ENCODE results near the gene DCAF5. TPM values are rescaled to one million over a fixed set of nuclear protein-coding genes. Genes with fewer than 3 reads are reported as not detected.

DCAF5 gene
- total and polyA plus RNA-seq, 2 of the 13 experiments (the other 11 are each of a cell fraction or from before 2014, with no cell fraction given): 13.4 to 31.6 TPM

- peak; percentile 90 for TF ChIP-seq ZNF687 (CRISPR knock-in tag; IDR thresholded peaks at IDR 0.05)
- TF ChIP-seq ZNF703 (CRISPR knock-in tag; IDR thresholded peaks at IDR 0.05; ENCODE audit: borderline replicate concordance): no peak
- TF ChIP-seq ZNF672 (CRISPR knock-in tag; IDR thresholded peaks at IDR 0.05): no peak
- TF ChIP-seq RBM22 (optimal IDR thresholded peaks at IDR 0.05; ENCODE audit: low read length): no peak
- TF ChIP-seq NFIB (CRISPR knock-in tag; IDR thresholded peaks at IDR 0.05; ENCODE audit: borderline replicate concordance): no peak
- TF ChIP-seq ZNF691 (CRISPR knock-in tag; IDR thresholded peaks at IDR 0.05; ENCODE audit: borderline replicate concordance, low read depth): peak; percentile 89; the same call in 1 of the 2 replicates
- TF ChIP-seq RAD51 (IDR thresholded peaks at IDR 0.05; ENCODE audit: borderline replicate concordance): no peak
- peak; percentile 60 for TF ChIP-seq PHF21A (CRISPR knock-in tag; IDR thresholded peaks at IDR 0.05)
- 0 out of 2 replicates have a peak, but pooled peaks have one; percentile 25 for TF ChIP-seq ZBTB20 (CRISPR knock-in tag; IDR thresholded peaks at IDR 0.05; ENCODE audit: borderline replicate concordance, low read depth)
- peak; percentile 61 for TF ChIP-seq FOXA3 (CRISPR knock-in tag; IDR thresholded peaks at IDR 0.05)
- TF ChIP-seq ZFP62 (CRISPR knock-in tag; IDR thresholded peaks at IDR 0.05): no peak
- no peak for TF ChIP-seq SKI (IDR thresholded peaks at IDR 0.05; ENCODE audit: partially characterized antibody)
- TF ChIP-seq ZNF558 (CRISPR knock-in tag; IDR thresholded peaks at IDR 0.05; ENCODE audit: borderline replicate concordance): no peak
- peak; percentile 68; the same call in 1 of the 2 replicates for TF ChIP-seq ZNF251 (CRISPR knock-in tag; IDR thresholded peaks at IDR 0.05)
- 0 out of 2 replicates have a peak, but pooled peaks have one; percentile 34 for TF ChIP-seq ZNF513 (CRISPR knock-in tag; conservative IDR thresholded peaks at IDR 0.05)
- no peak for TF ChIP-seq NFKBIZ (CRISPR knock-in tag; IDR thresholded peaks at IDR 0.05)
- TF ChIP-seq ZBTB14 (CRISPR knock-in tag; IDR thresholded peaks at IDR 0.05): peak; percentile 63; the same call in 1 of the 2 replicates
- TF ChIP-seq IRF9 (CRISPR knock-in tag; IDR thresholded peaks at IDR 0.05; ENCODE audit: borderline replicate concordance): peak; percentile 57; the same call in 1 of the 2 replicates
- 0 out of 2 replicates have a peak, but pooled peaks have one; percentile 48 for TF ChIP-seq ZNF740 (CRISPR knock-in tag; IDR thresholded peaks at IDR 0.05)
- TF ChIP-seq ZFP36L1 (CRISPR knock-in tag; IDR thresholded peaks at IDR 0.05): no peak
Observed at GRCh38 chr14:69191340-69192111, 38.6 kb upstream of the DCAF5 start, which contains the start of gene EXD2 (continued).

All from HepG2 (cell line).